ENCODE measurements around the gene NCF2. TPM values are rescaled to one million over a fixed set of nuclear protein-coding genes. Genes with fewer than 3 reads are reported as not detected.
A peak's percentile ranks its signal among the peaks of the same experiment; 100 is the strongest.

Gene NCF2
- total and polyA plus RNA-seq, 8 donors: 4.7 to 139 (median 6.8) TPM

- DNase-seq (peak; percentile 96 to 100 (median 98)), ATAC-seq (peak; percentile 93)
- Histone ChIP-seq H3K9me3 (no peaks in the 10 kb centered on the region), H3K4me3 (peak within 1 kb of the TSS; percentile 69 to 90), H3K36me3 (peaks cover 0 to 18% of the 10 kb centered on the region in 2 donors), H3K27ac (peak within 1 kb of the TSS; percentile 96 to 99), H3K27me3 (no peaks in the 10 kb centered on the region), H3K4me1 (peaks cover 22 to 42% of the 10 kb centered on the region in 2 donors)
- TF ChIP-seq CTCF (IDR thresholded peaks at IDR 0.05): no peak
- intact Hi-C loops (cut with DNase I): loop anchor here in 1 of 2 donors (10.0 kb wide), 1 partner anchor 161 kb away; the partner anchor contains the start of gene SMG7
Measured at GRCh38 chr1:183635606-183636333, 45.5 kb upstream of the NCF2 start, which contains the start of gene ARPC5. ARPC5 (minus strand) TSS chr1:183635783; CDS start chr1:183635659, 124 bp downstream.

DNA sequence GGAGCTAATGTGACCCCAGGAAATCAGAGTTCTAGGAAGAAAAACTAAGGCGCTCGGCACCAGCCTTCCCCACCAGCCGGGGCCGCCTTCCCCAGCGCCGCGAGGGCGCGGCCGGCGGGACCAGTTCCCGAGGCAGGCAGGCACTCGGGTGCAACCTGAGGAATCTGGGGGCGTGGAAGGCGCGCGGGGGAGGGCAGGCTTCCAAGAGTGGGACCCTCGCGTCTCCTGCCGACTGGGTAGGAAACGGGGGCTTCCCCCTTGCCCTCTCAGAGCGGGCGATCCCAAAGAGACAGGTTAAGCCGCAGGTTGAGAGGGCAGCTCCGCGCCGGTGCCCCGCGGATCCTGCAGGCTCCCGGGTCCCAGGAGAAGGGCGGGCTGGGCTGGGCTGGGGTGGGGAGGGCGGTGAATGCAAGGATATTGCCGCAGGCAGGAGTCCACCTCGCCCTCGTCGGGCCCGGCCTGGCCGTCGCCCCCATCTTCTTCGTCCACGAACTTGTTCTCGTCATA lies 44.9 kb upstream of the NCF2 start:
- Histone ChIP-seq H3K9me3 (no peaks in the 10 kb centered on the region), H3K4me1 (peaks cover 25 to 48% of the 10 kb centered on the region in 2 donors), H3K36me3 (peaks cover 0 to 24% of the 10 kb centered on the region in 2 donors), H3K27me3 (no peaks in the 10 kb centered on the region), H3K4me3 (peak overlapping the region; percentile 69 to 90), H3K27ac (peak overlapping the region; percentile 96 to 99)
- DNase-seq: peak in 2 of 4 donors; percentile 49 to 91
- ATAC-seq: peak; percentile 50
- no peak for TF ChIP-seq CTCF (IDR thresholded peaks at IDR 0.05)
- intact Hi-C loops (cut with DNase I): loop anchor here in 1 of 2 donors (10.0 kb wide), 1 partner anchor 160 kb away; the partner anchor contains the start of gene SMG7

DNA sequence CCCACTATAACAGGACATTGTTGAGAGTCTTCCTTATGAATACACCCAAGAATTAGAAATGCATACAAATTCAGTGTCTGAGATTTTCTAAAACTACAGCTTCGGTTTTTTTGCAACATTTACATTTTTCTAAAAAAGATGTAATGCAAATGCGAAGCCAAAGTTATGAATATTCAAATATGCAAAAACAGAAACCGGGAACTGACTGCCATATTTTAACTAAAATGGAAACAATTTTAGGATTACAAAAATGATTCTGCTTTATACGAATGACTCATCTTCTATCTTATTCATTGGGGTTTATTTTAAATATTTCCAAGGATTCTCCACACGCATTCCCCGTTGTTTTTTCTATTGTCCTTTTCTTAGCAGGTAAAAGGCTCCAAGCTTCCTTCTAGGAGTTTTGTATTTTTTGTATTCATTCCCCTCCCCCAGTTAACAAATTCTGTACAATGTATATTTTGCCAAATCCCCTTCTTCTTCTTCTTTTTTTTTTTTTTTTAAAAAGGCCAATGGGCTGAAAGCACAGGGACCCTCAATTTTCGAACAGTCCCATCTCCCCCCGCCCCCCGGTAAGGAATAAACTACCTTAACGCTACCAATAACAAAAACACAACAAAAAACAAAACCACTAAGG lies 44.3 kb upstream of the NCF2 start:
- peak overlapping the region; percentile 96 to 99 for H3K27ac ChIP-seq
- H3K4me3 ChIP-seq: peak overlapping the region; percentile 69 to 90
- H3K9me3 ChIP-seq: no peaks in the 10 kb centered on the region
- no peak for ATAC-seq
- no peaks in the 10 kb centered on the region for H3K27me3 ChIP-seq
- intact Hi-C loops (cut with DNase I): loop anchor here in 1 of 2 donors (10.0 kb wide), 1 partner anchor 160 kb away; the partner anchor contains the start of gene SMG7
- peaks cover 25 to 55% of the 10 kb centered on the region in 2 donors for H3K4me1 ChIP-seq
- no peak for DNase-seq
- TF ChIP-seq CTCF (IDR thresholded peaks at IDR 0.05): no peak
- peaks cover 0 to 30% of the 10 kb centered on the region in 2 donors for H3K36me3 ChIP-seq

- Histone ChIP-seq H3K4me3 (peak overlapping the region; percentile 69 to 90), H3K9me3 (no peaks in the 10 kb centered on the region), H3K27me3 (no peaks in the 10 kb centered on the region), H3K4me1 (peaks cover 25 to 62% of the 10 kb centered on the region in 2 donors), H3K27ac (peak overlapping the region; percentile 96 to 99), H3K36me3 (peaks cover 0 to 38% of the 10 kb centered on the region in 2 donors)
- ATAC-seq: peak; percentile 20
- DNase-seq: peak in 1 of 4 donors; percentile 53
- peak; percentile 46 to 58 for TF ChIP-seq CTCF (IDR thresholded peaks at IDR 0.05)
- intact Hi-C loops (cut with DNase I): loop anchor here in 1 of 2 donors (10.0 kb wide), 1 partner anchor 159 kb away; the partner anchor contains the start of gene SMG7
Measured at GRCh38 chr1:183633676-183634343, 43.6 kb upstream of the NCF2 start.

Measured in left lung (tissue), 10 donors.